Calu3 (cell line): Measurements from ENCODE around the gene STX18. TPM values are rescaled to one million over a fixed set of nuclear protein-coding genes. Genes with fewer than 3 reads are reported as not detected.
"Not testable (repeated sequence)": the region's sequence is repeated elsewhere in the genome, so short reads cannot be mapped to it uniquely, and the experiment has no call there.

Experiments used
- BruUV-seq: library from RNA; stranded (reverse); fragments of 400-500 nt; replicated peaks from 2 replicates; lab custom pipeline; 2021; lab: Mats Ljungman, UMichigan
- CTCF ChIA-PET: fragments of 300-600 bp; sonication (Branson Sonifier 250); formaldehyde crosslinking; loops from one replicate; lab custom pipeline; 2022; ENCODE audit warnings: antibody characterized with exemption; lab: Charles Lee
- DNase-seq: peaks from one replicate; pipeline ENCODE4 v3.0.0; 2022
- H3K27ac Mint-ChIP-seq: one replicate; pipeline ENCODE4 v1.8.0; 2022; ENCODE audit warnings: mixed read lengths; ENCODE audit not compliant: unreplicated experiment
- H3K27me3 Mint-ChIP-seq: one replicate; pipeline ENCODE4 v1.8.0; 2022; ENCODE audit warnings: mixed read lengths; ENCODE audit not compliant: unreplicated experiment
- H3K36me3 Mint-ChIP-seq: one replicate; pipeline ENCODE4 v1.8.0; 2022; ENCODE audit warnings: mild to moderate bottlenecking, moderate library complexity, mixed read lengths; ENCODE audit not compliant: insufficient read depth, unreplicated experiment
- H3K4me1 Mint-ChIP-seq: one replicate; pipeline ENCODE4 v1.8.0; 2022; ENCODE audit warnings: mild to moderate bottlenecking, low read depth, mixed read lengths; ENCODE audit not compliant: unreplicated experiment
- H3K4me3 Mint-ChIP-seq: one replicate; pipeline ENCODE4 v1.8.0; 2022; ENCODE audit warnings: mild to moderate bottlenecking, low read depth, moderate library complexity, mixed read lengths; ENCODE audit not compliant: unreplicated experiment
- H3K9me3 Mint-ChIP-seq: one replicate; pipeline ENCODE4 v1.8.0; 2022; ENCODE audit warnings: low read depth, mixed read lengths; ENCODE audit not compliant: unreplicated experiment
- CTCF ChIP-seq: fragments of 200-600 bp; IDR thresholded peaks from one replicate; pipeline ENCODE4 v1.8.0; 2022; ENCODE audit warnings: antibody characterized with exemption; ENCODE audit not compliant: unreplicated experiment
- intact Hi-C: fragments of 100-400 bp; cut with micrococcal nuclease; formaldehyde crosslinking; loops from one replicate; pipeline ENCODE4 v1.10.0; 2022; ENCODE audit not compliant: unreplicated experiment
- total RNA-seq: library from RNA; stranded (reverse); gene quantifications from 2 replicates; pipeline ENCODE4 v1.2.3, GENCODE V29; 2022

Gene STX18
- total RNA-seq, 1 experiment from 2014 or later = 27.3 TPM

GRCh38 chr4:4424499-4425115 is 117.2 kb downstream of the STX18 start:
- Mint-ChIP-seq H3K4me3 (no peak overlapping the region), H3K9me3 (no peaks in the 10 kb centered on the region)
- TF ChIP-seq CTCF = no peak

GRCh38 chr4:4423706-4424498 is 117.9 kb downstream of the STX18 start:
- BruUV-seq = no TSS peak
- Mint-ChIP-seq H3K4me1 (no peaks in the 10 kb centered on the region), H3K36me3 (no peaks in the 10 kb centered on the region), H3K27ac (no peak overlapping the region), H3K27me3 (no peaks in the 10 kb centered on the region), H3K4me3 (no peak overlapping the region), H3K9me3 (no peaks in the 10 kb centered on the region)
- CTCF ChIA-PET = interaction anchor here (0.6 to 0.8 kb wide), 2 partner anchors 13 to 39 kb away, joined by 5 to 6 read pairs; no protein-coding TSS in a partner anchor
- intact Hi-C loops = no loop called here
- TF ChIP-seq CTCF = no peak
- DNase-seq = no peak

More at GRCh38 chr4:4424499-4425115, 117.2 kb downstream of the STX18 start:
- no peak overlapping the region for H3K27ac Mint-ChIP-seq
- no TSS peak for BruUV-seq
- H3K36me3 Mint-ChIP-seq = no peaks in the 10 kb centered on the region
- CTCF ChIA-PET = interaction anchor here (0.6 to 1.7 kb wide), 2 partner anchors 12 to 164 kb away, joined by 4 to 5 read pairs; no protein-coding TSS in a partner anchor
- intact Hi-C loops = no loop called here
- H3K27me3 Mint-ChIP-seq = no peaks in the 10 kb centered on the region
- no peaks in the 10 kb centered on the region for H3K4me1 Mint-ChIP-seq
- DNase-seq = no peak

GRCh38 chr4:4422856-4423499 is 118.9 kb downstream of the STX18 start:
- DNase-seq = no peak
- Mint-ChIP-seq H3K4me1 (no peaks in the 10 kb centered on the region), H3K27me3 (no peaks in the 10 kb centered on the region), H3K9me3 (no peaks in the 10 kb centered on the region), H3K27ac (no peak overlapping the region), H3K36me3 (no peaks in the 10 kb centered on the region), H3K4me3 (no peak overlapping the region)
- intact Hi-C loops = no loop called here
- no TSS peak for BruUV-seq
- CTCF ChIA-PET = interaction anchor here (0.8 kb wide), 1 partner anchor 38 kb away, joined by 6 read pairs; no protein-coding TSS in a partner anchor
- no peak for TF ChIP-seq CTCF

DNA sequence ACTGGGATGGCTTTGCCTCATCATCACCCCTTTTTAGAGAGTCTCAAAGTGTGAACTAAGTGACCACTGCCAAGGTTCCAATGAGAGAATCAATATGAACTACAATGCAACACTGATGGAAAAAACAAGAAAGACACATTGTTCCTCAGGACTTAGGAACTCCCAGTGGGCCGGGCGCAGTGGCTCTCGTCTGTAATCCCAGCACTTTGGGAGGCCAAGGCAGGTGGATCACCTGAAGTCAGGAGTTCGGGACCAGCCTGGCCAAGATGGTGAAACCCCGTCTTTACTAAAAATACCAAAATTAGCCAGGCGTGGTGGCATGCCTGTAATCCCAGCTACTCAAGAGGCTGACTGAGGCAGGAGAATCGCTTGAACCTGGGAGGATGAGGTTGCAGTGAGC is 119.7 kb downstream of the STX18 start:
- intact Hi-C loops, DNase-seq, H3K9me3 Mint-ChIP-seq, H3K36me3 Mint-ChIP-seq, BruUV-seq, H3K4me3 Mint-ChIP-seq, H3K27ac Mint-ChIP-seq, H3K27me3 Mint-ChIP-seq, H3K4me1 Mint-ChIP-seq, CTCF ChIA-PET: not testable (repeated sequence)
